ENCODE results near the gene TLL1. TPM values are rescaled to one million over a fixed set of nuclear protein-coding genes. Genes with fewer than 3 reads are reported as not detected.

The TLL1 gene
- total and polyA plus RNA-seq, 2 experiments from 2014 or later, result 0.18 to 2.4 TPM

DNA sequence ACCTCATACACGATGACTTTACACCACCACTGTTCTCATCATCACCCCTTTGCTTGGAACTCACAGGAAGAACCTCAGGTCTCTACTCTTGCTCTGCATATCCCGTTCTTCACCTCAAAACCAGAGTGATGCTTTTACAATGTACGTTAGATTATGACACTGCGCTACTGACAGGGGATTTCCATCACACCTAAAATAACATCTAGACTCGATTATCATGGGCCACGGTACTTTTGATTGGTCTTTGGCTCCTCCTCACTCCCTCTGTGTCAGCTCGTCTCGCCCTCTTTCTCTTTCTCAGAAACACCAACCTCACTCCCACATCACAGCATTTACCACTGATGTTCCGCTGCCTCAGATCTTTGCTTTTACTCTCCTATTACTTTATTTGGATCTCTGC is 172.4 kb downstream of the TLL1 start:
- Histone ChIP-seq H2AFZ (no peak overlapping the region), H3K27me3 (ENCODE audit: insufficient read depth) (no peaks in the 10 kb centered on the region), H3K4me2 (no peak overlapping the region), H3K4me1 (ENCODE audit: insufficient read depth) (no peaks in the 10 kb centered on the region), H3K9me2 (ENCODE audit: insufficient read depth) (no peaks in the 10 kb centered on the region), H3F3A (replicated peaks; ENCODE audit: low read depth) (no peaks in the 10 kb centered on the region), H4K20me1 (replicated peaks; ENCODE audit: insufficient read depth) (no peaks in the 10 kb centered on the region), H3K27ac (ENCODE audit: low read depth) (no peak overlapping the region), H3K79me2 (replicated peaks; ENCODE audit: insufficient read depth) (no peaks in the 10 kb centered on the region), H3K4me3 (no peak overlapping the region), H3K36me3 (ENCODE audit: insufficient read depth) (no peaks in the 10 kb centered on the region)
- ATAC-seq (no peak), DNase-seq (ENCODE audit: low spot score) (no peak)
- H3K9me3 Mint-ChIP-seq, result no peaks in the 10 kb centered on the region
- H3K27ac Mint-ChIP-seq, result no peak overlapping the region
- TF ChIP-seq STAT1 (IDR thresholded peaks at IDR 0.05; ENCODE audit: unreplicated experiment), result no peak
- H3K36me3 Mint-ChIP-seq (ENCODE audit: low read depth), result no peaks in the 10 kb centered on the region
- no peaks in the 10 kb centered on the region for H3K27me3 Mint-ChIP-seq (ENCODE audit: insufficient read depth, low read depth, poor library complexity)
- no peak overlapping the region for H3K4me3 Mint-ChIP-seq
- no peaks in the 10 kb centered on the region for H3K4me1 Mint-ChIP-seq

DNA sequence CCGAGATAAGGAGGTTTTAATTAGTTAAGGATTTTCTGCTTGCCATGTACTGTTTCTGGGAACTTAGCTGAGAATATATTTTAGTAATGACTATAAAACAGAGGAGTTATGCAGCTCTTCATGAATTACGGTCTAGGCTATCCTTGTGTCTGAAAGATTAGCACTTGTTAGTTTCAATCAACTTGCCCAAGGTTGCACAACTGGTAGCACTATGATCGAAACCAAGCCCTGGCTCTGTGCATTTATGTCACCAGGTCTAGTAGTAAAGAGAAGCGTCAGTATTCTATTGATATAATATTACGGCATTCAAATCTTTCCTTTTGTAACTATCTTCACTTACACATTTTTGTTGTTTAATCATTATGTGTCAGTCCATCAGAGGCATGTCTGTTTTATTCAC is 176.0 kb downstream of the TLL1 start:
- no peaks in the 10 kb centered on the region for H3K27me3 ChIP-seq (ENCODE audit: insufficient read depth)
- H3K4me3 ChIP-seq, result no peak overlapping the region
- H3K36me3 ChIP-seq (ENCODE audit: insufficient read depth), result no peaks in the 10 kb centered on the region
- Mint-ChIP-seq H3K27me3 (ENCODE audit: insufficient read depth, low read depth, poor library complexity) (no peaks in the 10 kb centered on the region), H3K9me3 (no peaks in the 10 kb centered on the region), H3K27ac (no peak overlapping the region), H3K4me3 (no peak overlapping the region), H3K4me1 (no peaks in the 10 kb centered on the region), H3K36me3 (ENCODE audit: low read depth) (no peaks in the 10 kb centered on the region)
- H3F3A ChIP-seq (replicated peaks; ENCODE audit: low read depth), result no peaks in the 10 kb centered on the region
- no peaks in the 10 kb centered on the region for H3K4me1 ChIP-seq (ENCODE audit: insufficient read depth)
- no peak overlapping the region for H3K4me2 ChIP-seq
- no peaks in the 10 kb centered on the region for H3K9me2 ChIP-seq (ENCODE audit: insufficient read depth)
- H2AFZ ChIP-seq, result no peak overlapping the region
- ATAC-seq (no peak), DNase-seq (ENCODE audit: low spot score) (no peak)
- H3K27ac ChIP-seq (ENCODE audit: low read depth), result no peak overlapping the region
- no peaks in the 10 kb centered on the region for H4K20me1 ChIP-seq (replicated peaks; ENCODE audit: insufficient read depth)
- no peaks in the 10 kb centered on the region for H3K79me2 ChIP-seq (replicated peaks; ENCODE audit: insufficient read depth)
- TF ChIP-seq, protein P1, sequence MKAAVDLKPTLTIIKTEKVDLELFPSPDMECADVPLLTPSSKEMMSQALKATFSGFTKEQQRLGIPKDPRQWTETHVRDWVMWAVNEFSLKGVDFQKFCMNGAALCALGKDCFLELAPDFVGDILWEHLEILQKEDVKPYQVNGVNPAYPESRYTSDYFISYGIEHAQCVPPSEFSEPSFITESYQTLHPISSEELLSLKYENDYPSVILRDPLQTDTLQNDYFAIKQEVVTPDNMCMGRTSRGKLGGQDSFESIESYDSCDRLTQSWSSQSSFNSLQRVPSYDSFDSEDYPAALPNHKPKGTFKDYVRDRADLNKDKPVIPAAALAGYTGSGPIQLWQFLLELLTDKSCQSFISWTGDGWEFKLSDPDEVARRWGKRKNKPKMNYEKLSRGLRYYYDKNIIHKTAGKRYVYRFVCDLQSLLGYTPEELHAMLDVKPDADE (IDR thresholded peaks at IDR 0.05), result no peak
- TF ChIP-seq EZH2phosphoT487 (IDR thresholded peaks at IDR 0.05; ENCODE audit: unreplicated experiment), result no peak
- no peak for TF ChIP-seq NANOG (IDR thresholded peaks at IDR 0.05; ENCODE audit: borderline replicate concordance)
- no peak for TF ChIP-seq POLR2AphosphoS5 (IDR thresholded peaks at IDR 0.05; ENCODE audit: low read depth)
- TF ChIP-seq CREB1 (CRISPR knock-in tag; IDR thresholded peaks at IDR 0.05; ENCODE audit: low read depth), result no peak
- TF ChIP-seq ZNF114 (CRISPR knock-in tag; IDR thresholded peaks at IDR 0.05), result no peak
- TF ChIP-seq STAT1 (IDR thresholded peaks at IDR 0.05; ENCODE audit: unreplicated experiment), result no peak
- TF ChIP-seq, protein P2, sequence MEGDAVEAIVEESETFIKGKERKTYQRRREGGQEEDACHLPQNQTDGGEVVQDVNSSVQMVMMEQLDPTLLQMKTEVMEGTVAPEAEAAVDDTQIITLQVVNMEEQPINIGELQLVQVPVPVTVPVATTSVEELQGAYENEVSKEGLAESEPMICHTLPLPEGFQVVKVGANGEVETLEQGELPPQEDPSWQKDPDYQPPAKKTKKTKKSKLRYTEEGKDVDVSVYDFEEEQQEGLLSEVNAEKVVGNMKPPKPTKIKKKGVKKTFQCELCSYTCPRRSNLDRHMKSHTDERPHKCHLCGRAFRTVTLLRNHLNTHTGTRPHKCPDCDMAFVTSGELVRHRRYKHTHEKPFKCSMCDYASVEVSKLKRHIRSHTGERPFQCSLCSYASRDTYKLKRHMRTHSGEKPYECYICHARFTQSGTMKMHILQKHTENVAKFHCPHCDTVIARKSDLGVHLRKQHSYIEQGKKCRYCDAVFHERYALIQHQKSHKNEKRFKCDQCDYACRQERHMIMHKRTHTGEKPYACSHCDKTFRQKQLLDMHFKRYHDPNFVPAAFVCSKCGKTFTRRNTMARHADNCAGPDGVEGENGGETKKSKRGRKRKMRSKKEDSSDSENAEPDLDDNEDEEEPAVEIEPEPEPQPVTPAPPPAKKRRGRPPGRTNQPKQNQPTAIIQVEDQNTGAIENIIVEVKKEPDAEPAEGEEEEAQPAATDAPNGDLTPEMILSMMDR (conservative IDR thresholded peaks at IDR 0.05; ENCODE audit: low read depth in 2 of 2), result no peak
- TF ChIP-seq, protein P3, sequence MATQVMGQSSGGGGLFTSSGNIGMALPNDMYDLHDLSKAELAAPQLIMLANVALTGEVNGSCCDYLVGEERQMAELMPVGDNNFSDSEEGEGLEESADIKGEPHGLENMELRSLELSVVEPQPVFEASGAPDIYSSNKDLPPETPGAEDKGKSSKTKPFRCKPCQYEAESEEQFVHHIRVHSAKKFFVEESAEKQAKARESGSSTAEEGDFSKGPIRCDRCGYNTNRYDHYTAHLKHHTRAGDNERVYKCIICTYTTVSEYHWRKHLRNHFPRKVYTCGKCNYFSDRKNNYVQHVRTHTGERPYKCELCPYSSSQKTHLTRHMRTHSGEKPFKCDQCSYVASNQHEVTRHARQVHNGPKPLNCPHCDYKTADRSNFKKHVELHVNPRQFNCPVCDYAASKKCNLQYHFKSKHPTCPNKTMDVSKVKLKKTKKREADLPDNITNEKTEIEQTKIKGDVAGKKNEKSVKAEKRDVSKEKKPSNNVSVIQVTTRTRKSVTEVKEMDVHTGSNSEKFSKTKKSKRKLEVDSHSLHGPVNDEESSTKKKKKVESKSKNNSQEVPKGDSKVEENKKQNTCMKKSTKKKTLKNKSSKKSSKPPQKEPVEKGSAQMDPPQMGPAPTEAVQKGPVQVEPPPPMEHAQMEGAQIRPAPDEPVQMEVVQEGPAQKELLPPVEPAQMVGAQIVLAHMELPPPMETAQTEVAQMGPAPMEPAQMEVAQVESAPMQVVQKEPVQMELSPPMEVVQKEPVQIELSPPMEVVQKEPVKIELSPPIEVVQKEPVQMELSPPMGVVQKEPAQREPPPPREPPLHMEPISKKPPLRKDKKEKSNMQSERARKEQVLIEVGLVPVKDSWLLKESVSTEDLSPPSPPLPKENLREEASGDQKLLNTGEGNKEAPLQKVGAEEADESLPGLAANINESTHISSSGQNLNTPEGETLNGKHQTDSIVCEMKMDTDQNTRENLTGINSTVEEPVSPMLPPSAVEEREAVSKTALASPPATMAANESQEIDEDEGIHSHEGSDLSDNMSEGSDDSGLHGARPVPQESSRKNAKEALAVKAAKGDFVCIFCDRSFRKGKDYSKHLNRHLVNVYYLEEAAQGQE (IDR thresholded peaks at IDR 0.05; ENCODE audit: unreplicated experiment), result no peak
- no peak for TF ChIP-seq EZH2 (IDR thresholded peaks at IDR 0.05; ENCODE audit: low read depth, unreplicated experiment)
- TF ChIP-seq ZNF331 (CRISPR knock-in tag; IDR thresholded peaks at IDR 0.05; ENCODE audit: low read depth), result no peak

Measured in GM23338 (cell line).